ENCODE results near the gene ABCC6.

ABCC6 gene

DNA sequence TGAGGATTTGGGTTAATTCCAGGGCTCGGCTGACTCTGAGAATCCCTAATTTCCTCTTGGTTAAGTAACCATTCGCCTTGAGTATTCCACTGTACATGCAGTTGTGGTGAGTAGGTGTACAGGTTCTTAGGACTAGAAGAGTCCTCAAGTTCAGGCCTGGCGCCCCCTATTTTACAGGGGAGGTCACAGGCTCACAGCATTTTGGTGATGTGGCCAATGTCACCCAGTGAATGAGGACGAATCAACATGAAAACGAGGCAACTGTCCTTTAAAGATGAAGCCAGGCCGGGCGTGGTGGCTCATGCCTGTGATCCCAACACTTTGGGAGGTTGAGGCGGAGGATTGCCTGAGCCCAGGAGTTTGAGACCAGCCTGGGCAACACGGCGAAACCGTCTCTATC is 55.4 kb downstream of the ABCC6 start:
- H3K36me3 ChIP-seq (ENCODE audit: control insufficient read depth, insufficient read depth, low read length): no peaks in the 10 kb centered on the region
- H3K27ac ChIP-seq: no peak overlapping the region
- no peak overlapping the region for H2AFZ ChIP-seq

DNA sequence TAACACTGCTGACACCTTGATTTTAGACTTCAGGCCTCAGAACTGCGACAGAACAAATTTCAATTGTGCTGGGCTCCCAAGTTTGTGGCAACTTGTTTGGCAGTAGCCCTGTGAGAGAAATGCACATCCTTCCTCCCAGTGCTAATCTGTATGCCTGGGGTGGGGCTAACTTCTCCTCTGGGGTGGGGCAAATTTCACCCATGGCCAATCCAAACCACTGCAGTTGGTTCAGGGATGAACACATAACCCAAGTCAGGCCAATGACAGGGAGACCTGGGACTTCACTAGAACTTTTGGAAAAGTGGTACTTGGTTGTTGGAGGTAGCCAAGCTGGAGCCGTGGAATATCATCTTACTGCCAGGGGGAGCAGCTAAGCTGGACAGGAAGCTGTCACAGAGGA is 56.3 kb downstream of the ABCC6 start:
- Histone ChIP-seq H3K4me2 (ENCODE audit: low read length) (no peak overlapping the region), H2AFZ (no peak overlapping the region), H3K27ac (no peak overlapping the region), H3K4me1 (no peaks in the 10 kb centered on the region), H3K36me3 (ENCODE audit: control insufficient read depth, insufficient read depth, low read length) (no peaks in the 10 kb centered on the region), H3K79me2 (no peaks in the 10 kb centered on the region), H3K27me3 (ENCODE audit: control insufficient read depth, insufficient read depth, low read length) (no peaks in the 10 kb centered on the region), H3K9me3 (ENCODE audit: control insufficient read depth, low read length) (no peaks in the 10 kb centered on the region), H3K4me3 (ENCODE audit: low read depth, low read length) (no peak overlapping the region), H3K9ac (no peak overlapping the region)
- TF ChIP-seq, protein P1, sequence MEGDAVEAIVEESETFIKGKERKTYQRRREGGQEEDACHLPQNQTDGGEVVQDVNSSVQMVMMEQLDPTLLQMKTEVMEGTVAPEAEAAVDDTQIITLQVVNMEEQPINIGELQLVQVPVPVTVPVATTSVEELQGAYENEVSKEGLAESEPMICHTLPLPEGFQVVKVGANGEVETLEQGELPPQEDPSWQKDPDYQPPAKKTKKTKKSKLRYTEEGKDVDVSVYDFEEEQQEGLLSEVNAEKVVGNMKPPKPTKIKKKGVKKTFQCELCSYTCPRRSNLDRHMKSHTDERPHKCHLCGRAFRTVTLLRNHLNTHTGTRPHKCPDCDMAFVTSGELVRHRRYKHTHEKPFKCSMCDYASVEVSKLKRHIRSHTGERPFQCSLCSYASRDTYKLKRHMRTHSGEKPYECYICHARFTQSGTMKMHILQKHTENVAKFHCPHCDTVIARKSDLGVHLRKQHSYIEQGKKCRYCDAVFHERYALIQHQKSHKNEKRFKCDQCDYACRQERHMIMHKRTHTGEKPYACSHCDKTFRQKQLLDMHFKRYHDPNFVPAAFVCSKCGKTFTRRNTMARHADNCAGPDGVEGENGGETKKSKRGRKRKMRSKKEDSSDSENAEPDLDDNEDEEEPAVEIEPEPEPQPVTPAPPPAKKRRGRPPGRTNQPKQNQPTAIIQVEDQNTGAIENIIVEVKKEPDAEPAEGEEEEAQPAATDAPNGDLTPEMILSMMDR (IDR thresholded peaks at IDR 0.05): no peak

More for the DNA sequence above, 55.4 kb downstream of the ABCC6 start:
- Histone ChIP-seq H3K4me2 (ENCODE audit: low read length) (no peak overlapping the region), H3K79me2 (no peaks in the 10 kb centered on the region), H3K4me3 (ENCODE audit: low read depth, low read length) (no peak overlapping the region), H3K27me3 (ENCODE audit: control insufficient read depth, insufficient read depth, low read length) (no peaks in the 10 kb centered on the region), H3K9me3 (ENCODE audit: control insufficient read depth, low read length) (no peaks in the 10 kb centered on the region), H3K9ac (no peak overlapping the region), H3K4me1 (no peaks in the 10 kb centered on the region)
- TF ChIP-seq, protein P1 (IDR thresholded peaks at IDR 0.05): no peak

DNA sequence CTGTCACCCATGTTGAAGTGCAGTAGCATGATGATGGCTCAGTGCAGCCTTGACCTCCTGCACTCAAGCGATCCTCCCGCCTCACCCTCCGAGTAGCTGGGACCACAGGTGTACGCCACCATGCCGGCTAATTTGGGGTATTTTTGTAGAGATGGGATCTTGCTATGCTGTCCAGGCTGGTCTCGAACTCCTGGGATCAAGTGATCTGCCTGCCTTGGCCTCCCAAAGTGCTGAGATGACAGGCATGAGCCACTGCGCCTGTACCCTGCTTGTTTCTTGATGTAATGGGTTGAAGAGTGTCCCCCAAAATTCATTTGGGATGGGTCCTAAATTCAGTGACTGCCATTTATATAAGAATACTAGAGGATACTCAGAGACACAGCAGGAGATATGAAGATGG is 57.2 kb downstream of the ABCC6 start:
- H3K79me2 ChIP-seq: no peaks in the 10 kb centered on the region
- H2AFZ ChIP-seq: no peak overlapping the region
- no peak overlapping the region for H3K4me2 ChIP-seq (ENCODE audit: low read length)
- no peak overlapping the region for H3K9ac ChIP-seq
- no peaks in the 10 kb centered on the region for H3K4me1 ChIP-seq
- no peak overlapping the region for H3K27ac ChIP-seq
- no peaks in the 10 kb centered on the region for H3K9me3 ChIP-seq (ENCODE audit: control insufficient read depth, low read length)
- H3K4me3 ChIP-seq (ENCODE audit: low read depth, low read length): no peak overlapping the region
- TF ChIP-seq, protein P1 (IDR thresholded peaks at IDR 0.05): no peak
- H3K27me3 ChIP-seq (ENCODE audit: control insufficient read depth, insufficient read depth, low read length): no peaks in the 10 kb centered on the region
- H3K36me3 ChIP-seq (ENCODE audit: control insufficient read depth, insufficient read depth, low read length): no peaks in the 10 kb centered on the region

DNA sequence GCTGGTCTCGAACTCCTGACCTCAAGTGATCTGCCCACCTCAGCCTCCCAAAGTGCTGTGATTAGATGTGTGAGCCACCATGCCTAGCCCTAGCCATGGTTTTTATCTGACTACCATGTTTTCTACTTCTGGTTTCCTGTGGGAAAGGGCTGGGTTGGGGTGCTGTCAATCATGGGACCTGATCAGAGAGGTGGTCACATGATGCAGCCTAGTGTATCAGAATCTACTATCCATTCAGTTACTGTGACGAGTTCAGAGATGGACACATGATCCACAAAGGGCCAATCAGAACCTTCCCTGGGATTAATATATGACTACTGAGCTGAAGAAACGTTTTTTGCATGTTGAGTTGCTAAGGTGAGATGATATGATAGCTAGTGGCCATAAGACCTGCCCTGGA is 59.1 kb downstream of the ABCC6 start:
- Histone ChIP-seq H2AFZ (no peak overlapping the region), H3K27me3 (ENCODE audit: control insufficient read depth, insufficient read depth, low read length) (no peaks in the 10 kb centered on the region), H3K9ac (no peak overlapping the region), H3K36me3 (ENCODE audit: control insufficient read depth, insufficient read depth, low read length) (no peaks in the 10 kb centered on the region), H3K4me3 (ENCODE audit: low read depth, low read length) (no peak overlapping the region), H3K4me1 (no peaks in the 10 kb centered on the region), H3K4me2 (ENCODE audit: low read length) (no peak overlapping the region), H3K27ac (no peak overlapping the region), H3K9me3 (ENCODE audit: control insufficient read depth, low read length) (no peaks in the 10 kb centered on the region), H3K79me2 (no peaks in the 10 kb centered on the region)
- TF ChIP-seq, protein P1 (IDR thresholded peaks at IDR 0.05): no peak

DNA sequence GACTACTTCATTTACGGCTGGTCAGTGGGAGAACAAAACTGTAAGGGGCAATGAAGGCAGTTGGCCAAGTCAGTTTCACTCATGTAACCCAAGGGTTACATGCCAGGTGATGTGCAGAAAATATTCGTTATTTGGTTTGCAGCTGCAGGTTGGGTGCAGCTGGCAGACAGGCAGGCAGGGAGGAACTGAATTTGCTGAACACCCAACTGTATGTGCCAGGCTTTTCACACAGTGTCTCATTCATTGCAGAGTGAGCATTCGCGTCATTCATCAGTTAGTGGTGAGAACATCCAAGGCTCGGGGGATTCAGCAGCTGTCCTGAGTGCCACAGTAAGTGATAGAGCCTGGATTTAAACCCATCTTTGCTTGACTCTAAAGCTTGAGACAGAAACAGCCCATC is 59.7 kb downstream of the ABCC6 start:
- no peak overlapping the region for H3K9ac ChIP-seq
- no peak overlapping the region for H2AFZ ChIP-seq
- no peak overlapping the region for H3K27ac ChIP-seq
- H3K79me2 ChIP-seq: no peaks in the 10 kb centered on the region
- H3K27me3 ChIP-seq (ENCODE audit: control insufficient read depth, insufficient read depth, low read length): no peaks in the 10 kb centered on the region
- no peak overlapping the region for H3K4me2 ChIP-seq (ENCODE audit: low read length)
- H3K36me3 ChIP-seq (ENCODE audit: control insufficient read depth, insufficient read depth, low read length): no peaks in the 10 kb centered on the region
- H3K4me3 ChIP-seq (ENCODE audit: low read depth, low read length): no peak overlapping the region
- no peaks in the 10 kb centered on the region for H3K9me3 ChIP-seq (ENCODE audit: control insufficient read depth, low read length)
- TF ChIP-seq, protein P1 (IDR thresholded peaks at IDR 0.05): no peak
- no peaks in the 10 kb centered on the region for H3K4me1 ChIP-seq
